HG02885 (cell line): ENCODE measurements around the gene C14orf93.
"Not testable (repeated sequence)": the region's sequence is repeated elsewhere in the genome, so short reads cannot be mapped to it uniquely, and the experiment has no call there.

Source experiments
- ATAC-seq: cut with Tn5 transposase; IDR thresholded peaks from one replicate; pipeline ENCODE4 v1.9.1; 2021; ENCODE audit warnings: mild to moderate bottlenecking; ENCODE audit not compliant: unreplicated experiment, poor library complexity

Gene C14orf93

DNA sequence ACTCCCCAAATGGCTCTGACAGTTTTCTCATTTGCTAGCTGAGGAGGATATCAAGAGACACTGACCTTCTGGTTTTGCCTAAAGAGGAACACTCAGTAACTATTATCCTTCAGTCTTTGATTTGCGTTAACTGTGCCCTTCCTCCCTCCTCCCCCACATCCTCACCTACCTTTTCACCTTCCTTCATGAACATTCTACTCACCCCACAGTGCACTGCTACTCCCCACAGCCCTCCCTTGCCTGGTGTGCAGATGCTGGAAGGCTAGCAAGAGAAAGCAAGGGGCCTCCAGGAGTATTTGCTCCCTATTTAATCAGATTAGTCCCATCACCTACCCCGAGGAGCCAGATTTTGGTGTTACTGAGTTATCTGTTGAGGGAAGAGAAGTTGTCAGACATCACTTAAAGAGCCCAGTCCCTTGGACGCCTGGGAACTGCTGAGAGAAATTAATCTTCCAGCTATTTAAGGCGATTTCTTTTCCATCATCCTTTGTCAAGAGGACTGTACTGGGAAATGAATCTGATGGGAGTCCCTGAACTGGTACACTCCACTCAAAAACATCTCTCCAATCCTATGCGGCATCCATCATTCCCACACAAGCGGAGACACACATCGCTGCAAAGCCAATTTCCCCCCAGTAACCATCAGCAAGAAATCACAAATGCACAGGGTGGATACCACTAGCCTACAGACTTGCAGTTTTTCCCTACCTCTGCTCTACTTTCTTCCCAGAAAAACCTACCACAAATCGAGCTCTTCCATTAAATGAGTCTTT is 13.3 kb upstream of the C14orf93 start:
- no peak for ATAC-seq

DNA sequence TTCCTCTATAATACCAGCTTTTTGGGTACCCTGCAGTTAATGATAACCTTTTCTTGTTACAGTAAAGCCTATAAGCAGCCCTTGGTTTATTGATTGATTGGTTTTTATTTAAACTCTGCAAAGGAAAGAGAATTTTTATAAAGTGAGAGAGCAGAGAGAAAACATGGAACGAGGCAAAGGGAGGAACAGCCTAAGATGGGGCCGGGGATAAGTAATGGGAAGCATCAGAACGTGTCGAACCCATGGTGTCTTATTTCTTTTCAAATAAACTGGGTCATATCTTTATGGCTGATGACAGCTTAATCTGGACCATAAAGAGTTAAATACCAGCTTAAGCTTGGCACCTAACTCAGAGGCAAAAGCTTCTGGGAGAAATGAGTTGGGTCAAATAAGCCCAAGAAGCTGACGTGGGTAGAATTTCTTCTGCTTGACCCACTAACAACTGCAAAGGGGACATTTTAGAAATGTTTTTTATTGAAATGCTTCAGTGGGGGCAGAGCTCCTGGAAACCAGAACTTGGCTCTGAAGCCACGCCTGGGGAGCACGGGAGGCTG is 12.0 kb upstream of the C14orf93 start:
- no peak for ATAC-seq

DNA sequence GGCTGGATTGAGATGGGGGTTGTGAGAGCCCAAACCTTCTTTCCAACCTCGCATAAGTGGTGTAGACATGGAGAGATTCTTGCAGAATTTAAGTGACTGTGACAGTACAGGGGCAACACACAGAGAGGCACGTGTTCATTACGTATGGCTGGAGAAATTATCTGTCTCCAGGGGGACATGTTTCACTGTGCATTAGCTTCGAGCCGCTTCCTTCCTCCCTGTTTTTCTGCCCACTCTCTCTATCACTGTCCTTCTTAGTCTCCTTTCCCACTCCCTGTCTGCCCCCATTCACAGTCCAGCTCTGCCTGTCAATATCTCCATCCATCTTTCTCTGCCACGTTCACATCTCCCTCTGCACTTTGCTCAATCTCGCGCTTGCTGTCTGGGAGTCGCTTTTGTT is 11.5 kb upstream of the C14orf93 start:
- no peak for ATAC-seq

DNA sequence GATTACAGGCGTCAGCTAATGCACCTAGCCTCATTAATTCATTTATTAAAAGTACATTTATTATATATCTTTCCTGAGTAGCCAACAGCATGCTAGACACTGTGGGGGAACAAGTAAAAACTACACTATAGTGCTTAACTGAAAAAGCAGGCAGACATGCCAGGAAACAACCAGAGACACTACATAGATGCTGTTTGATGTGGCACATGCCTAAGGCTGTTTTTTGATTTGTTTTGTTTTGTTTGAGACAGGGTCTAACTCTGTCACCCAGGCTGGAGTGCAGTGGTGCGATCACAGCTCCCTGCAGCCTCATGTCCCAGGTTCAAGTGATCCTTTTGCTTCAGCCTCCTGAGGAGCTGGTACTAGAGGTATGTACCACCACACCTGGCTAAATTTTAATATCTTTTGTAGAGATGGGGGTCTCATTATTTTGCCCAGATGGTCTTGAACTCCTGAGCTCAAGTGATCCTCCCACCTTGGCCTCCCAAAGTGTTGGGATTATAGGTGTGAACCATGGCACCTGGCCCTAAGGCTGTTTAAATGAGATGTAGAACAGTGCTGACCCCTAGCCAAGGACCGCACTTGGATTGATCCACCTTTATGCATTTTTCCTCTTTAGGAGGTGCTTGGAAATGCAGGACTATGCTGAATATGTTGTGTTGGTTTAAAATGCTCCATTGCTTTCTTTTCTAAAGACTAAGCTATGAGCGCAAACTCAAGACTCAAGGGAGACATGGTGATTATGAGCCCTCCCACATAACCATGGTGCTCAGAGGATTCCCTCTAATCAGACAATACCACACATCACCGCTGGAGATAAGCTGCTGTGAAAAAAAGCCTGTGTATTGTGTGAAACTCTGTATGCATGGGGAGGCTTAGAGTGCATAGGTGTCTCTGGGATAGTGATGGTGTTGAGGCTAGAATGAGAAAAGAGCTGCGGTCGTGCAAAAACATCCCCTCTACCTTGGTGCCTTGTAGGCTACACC is 10.5 kb upstream of the C14orf93 start:
- ATAC-seq = no peak

DNA sequence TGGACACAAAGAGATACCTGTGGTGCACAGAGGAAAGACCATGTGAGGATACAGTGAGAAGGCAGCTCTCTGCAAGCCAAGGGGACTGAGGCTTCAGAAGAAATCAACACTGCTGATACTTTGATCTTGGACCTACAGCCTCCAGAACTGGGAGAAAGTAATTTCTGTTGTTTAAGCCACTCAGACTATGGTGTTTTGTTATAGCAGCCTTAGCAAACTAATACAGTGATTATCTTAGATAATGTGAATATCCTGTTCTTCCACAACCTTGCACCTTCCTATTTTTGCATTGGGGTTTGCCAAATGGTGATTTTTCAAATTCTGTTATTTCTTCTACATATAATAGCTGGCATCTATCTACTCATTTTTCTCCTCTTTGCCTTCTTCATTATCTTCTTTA is 8.2 kb upstream of the C14orf93 start:
- ATAC-seq = no peak

DNA sequence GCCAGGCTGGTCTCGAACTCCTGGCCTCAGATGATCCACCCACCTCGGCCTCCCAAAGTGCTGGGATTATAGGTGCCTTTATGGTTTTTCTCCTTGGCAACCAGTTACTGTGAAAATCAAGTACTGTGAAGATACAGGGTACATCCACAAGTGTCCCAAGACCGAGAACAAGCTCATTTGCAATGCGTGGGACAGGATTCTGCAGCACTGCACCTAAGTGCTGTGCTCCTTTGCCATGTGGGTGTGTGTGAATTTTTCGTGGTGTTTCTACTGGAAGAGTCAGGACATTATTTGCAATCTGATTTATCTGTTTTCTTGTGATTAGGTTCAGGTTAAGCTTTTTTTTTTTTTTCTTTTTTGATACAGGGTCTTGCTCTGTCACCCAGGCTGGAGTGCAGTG is 7.1 kb upstream of the C14orf93 start:
- ATAC-seq = no peak

DNA sequence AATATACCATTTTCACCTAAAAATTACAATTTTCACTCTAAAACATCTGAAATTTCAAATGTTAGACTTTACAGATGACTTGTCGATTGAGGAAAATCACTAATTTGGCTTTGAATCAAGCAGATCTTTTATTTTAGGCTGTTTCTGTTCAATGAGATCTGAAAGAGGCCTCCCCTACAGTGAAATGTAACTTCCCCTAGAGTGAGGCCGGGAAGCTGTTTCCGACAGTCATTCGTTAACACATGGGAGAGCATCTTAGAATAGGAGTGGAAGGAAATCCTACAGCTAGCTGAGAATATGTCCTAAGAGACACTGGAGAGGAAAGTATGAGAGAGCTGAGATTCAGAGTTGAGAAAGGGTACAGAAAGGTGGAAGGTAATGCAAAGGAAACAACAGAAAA is 5.7 kb upstream of the C14orf93 start:
- no peak for ATAC-seq

DNA sequence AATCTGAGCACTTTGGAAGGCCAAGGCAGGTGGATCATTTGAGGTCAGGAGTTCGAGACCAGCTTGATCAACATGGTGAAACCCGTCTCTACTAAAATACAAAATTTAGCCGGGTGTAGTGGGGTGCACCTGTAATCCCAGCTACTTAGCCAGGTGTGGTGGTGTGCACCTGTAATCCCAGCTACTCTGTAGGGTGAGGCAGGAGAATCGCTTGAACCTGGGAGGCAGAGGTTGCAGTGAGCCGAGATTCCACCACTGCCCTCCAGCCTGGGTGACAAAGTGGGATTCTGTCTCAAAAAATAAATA is 3.8 kb upstream of the C14orf93 start:
- not testable (repeated sequence) for ATAC-seq

DNA sequence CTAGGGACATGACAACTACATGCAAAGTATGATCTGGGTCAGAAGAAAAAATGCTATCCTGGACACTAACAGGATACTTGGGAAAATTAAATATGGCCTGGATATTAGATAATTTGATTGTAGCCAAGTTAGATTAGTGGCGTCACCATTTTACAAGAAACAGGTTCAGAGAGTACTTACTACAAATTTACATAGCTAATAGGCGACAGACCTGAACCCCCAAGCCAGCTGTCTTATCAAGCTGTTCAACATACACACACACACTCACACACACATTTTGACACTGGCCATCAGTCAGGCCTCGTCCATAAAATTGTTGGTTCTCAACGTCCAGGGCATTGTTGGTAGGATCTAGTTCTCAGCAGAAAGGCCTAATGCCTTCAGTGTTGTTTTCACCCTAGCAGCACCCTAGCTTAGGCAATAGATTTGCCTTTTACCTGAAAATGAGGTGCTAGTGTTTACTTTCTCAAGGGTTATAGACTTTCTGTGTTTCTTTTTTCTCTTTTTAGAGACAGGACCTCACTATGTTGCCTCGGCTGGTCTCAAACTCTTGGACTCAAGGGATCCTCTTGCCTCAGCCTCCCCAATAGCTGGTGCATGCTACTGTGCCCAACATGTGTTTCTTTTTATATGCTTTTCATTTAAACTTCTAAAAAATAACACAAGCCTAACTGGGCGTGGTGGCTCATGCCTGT is 3.3 kb upstream of the C14orf93 start:
- ATAC-seq = no peak

DNA sequence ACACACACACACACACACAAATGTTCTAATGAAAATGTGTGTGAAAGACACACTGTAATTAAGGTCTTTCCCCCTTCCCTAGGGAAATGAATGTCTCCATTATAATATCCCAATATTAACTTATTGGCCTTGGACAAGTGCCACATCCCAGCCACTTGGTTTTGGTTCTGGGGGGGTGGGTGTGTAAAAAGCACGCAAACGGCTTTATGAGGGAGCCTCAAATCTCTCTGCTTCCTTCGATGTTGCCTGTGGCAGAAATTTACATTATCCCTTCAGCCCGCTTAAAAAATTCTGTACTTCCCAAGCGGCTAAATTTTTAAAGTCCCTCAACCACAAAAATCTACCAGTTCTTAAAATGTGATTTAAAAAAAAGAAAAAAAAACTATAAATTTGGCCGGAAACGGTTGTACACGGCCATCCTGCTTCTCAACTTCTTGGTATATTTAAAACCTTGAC is 432 bp downstream of the C14orf93 start:
- ATAC-seq = no peak

DNA sequence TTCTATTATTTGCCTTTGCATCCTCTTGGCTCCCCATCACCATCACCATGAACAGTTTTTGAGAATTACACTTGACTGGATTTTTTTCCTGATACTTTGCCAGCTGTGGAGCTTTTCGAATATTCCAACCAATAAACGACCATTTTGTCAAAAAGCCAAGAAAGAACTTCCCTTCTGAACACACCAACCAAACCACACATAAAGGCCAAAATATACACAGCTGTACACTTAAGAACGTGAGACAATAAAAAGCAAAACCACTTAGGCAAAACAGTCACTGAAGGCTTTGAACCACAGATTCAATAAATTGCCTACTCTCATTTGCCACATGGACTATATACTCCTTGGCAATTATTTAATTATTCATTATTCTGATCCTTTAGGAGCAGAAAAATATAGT is 1.1 kb downstream of the C14orf93 start:
- no peak for ATAC-seq

DNA sequence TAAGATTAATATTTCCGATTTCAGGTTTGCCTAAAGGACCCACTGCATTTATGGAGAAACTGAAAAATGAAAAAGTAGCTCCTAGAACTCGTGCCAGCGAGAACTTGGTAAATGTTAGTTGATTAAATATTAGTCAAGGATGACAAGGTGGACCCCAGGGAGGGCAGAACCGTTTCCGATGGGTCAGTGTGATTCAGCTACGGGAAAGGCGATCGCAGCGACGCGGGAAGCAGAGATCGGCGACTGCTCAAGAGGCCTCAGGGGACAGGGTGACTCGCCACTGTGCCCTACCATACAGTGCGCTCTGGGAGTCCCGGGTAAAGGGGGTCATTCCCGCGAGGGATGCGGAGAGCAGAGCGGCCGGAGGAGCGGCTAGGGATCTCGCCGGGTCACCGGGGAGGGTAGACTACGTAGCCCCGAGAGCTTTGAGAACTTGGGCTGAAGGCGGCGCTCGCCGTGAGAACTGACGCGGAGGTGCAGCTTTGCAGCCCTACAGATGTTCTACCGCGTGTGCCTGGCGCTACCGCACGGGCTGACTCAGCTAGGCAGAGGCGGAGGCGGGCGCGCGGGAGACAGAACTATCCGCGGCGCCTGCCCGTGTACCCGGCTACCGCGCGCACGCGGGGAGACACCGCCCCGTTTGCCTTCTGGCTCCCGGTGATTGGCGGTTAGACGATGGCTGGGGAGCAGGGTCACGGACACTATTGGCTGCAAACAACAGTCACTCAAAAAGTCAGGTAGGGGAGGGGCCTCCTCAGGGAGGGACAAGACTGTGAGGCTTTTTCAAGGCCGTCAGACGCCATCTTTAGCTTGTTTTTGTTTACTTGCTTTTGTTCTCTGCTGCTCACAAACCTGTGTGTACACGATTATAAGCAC is 3.2 kb downstream of the C14orf93 start:
- peak; percentile 95 for ATAC-seq

DNA sequence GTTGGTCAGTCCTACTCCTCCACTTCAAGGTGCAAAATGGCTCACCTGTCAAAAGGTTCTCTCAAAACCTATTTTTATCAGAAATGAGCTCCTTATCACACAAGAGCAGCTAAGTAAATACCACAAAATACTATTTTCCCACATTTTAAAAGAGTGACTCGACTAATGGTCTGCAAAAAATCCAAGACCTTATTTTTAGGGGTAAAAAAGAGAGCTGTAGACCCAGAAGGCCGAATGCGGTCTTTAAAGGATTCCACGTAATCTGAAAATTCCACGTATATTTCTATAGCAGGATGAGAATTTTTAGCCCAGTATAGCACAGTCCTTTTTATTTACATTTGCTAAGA is 3.8 kb downstream of the C14orf93 start:
- ATAC-seq = no peak

DNA sequence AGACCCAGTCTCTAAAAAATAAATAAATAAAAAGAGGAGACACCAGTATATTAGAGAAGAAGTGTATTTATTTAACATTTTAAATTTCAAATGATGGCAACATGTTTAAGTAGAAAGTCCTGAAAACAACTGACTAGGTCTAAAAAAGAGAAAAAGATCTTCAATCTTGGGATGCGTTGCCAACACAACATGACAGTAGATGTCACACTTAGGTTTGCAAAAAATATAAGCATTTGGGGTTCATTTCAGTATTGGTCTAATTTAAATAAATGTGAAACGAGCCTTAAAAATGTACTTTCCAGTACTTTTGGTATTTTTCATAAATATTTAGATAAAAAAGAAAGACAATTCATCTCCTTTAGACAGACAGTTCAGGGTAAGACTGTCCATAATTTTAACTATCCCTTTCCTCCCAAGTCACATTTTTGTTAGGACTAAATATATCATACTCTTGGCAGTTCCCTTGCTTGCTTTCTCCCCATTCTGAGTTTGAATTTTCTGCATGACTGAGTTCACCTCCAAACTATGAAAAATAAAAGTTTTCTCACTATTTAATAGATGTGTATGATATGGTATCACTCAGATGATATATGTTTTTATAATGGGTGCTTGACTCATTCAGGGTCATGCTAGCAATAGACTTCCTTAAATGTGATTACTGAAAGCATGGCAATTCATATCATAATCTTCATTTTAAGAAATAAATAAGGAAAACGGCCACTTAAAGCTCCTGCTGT is 4.3 kb downstream of the C14orf93 start:
- ATAC-seq = no peak

DNA sequence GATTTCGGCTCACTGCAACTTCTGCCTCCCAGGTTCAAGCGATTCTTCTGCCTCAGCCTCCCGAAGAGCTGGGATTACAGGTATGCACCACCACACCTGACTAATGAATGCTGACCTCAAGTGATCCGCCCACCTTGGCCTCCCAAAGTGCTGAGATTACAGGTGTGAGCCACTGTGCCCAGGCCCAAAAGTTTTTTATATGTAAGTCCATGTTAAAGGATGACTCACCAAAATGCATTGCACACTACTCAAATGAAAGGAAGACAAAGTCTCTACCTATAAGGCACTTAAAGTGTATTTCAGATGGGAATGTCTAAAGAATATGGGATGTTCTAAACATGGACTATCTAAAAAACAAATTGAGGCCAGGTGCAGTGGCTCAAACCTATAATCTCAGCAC is 5.7 kb downstream of the C14orf93 start:
- ATAC-seq = not testable (repeated sequence)

DNA sequence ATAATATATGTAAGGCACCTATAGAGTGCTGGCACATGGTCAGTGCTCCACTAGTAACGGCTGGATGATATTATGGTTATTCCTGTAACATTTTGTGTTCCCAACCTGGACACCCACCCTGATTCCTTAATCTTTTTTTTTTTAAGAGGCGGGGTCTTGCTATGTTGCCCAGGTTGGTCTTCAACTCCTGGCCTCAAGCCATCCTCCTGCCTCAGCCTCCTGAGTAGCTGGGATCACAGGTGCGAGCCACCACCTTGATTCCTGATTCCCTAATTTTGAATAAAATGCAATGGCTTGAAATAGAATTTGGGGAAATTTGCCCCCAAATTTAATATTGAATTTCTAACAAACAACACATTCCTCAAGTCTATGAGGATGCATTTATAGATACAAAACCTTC is 7.4 kb downstream of the C14orf93 start:
- no peak for ATAC-seq

DNA sequence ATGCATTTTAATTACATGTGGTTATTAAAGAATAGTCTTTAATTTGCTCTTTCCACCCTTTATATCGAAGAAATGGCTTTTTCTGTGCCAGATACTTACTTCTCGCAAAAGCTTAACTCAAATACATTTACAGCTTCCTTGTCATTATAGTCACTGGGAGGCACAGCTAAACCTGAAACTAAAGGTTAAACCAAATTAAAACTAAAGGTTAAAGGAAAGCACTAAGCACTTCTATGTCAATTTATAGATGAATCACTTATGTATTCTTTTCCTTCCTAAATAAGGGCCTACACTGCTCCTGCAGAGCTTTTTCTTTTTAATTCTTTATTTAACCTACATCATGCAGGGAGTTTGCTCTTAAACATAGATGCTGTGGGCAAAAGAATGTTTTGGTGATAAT is 9.1 kb downstream of the C14orf93 start:
- ATAC-seq = no peak

DNA sequence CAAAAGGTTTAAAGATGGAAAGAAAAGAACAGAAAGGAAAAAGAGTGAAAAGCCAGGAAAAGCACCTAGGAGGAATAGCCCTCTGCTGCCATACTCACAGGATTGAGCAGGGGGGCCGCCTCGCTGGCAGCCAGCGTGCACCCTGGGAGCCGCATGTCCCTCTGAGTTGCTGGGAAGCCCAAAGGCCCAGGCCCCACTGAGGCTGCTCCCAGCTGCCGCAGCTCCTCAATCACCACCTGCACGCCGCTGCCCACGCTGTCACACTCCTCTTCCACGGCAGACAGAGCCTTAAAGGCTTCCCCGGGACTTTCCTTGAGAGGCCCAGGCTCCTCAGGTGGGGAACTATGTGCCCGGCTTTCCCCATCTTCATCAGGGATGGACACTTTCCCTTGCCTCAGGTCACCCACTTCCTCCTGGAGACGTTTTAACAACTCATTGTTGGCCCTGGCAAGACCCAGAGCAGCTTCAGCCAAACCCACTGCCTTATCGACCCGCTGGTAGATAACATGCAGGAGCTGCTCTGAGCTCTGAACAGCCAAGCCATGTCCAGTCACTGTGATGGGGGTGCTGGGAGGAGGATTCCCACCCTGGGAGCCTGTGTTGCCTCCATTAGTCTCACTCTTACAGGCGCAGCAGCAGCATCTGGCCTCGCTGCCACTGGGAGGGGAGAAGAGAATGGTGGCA is 11.5 kb downstream of the C14orf93 start:
- ATAC-seq = no peak
